DOHH2 (cell line): ENCODE results near the gene DUS2.

Source experiments
- H3F3A ChIP-seq: fragments of 200-600 bp; sonication (generic), shearing (Covaris generic); 2 replicates; pipeline ENCODE4 v1.6.0; 2016; ENCODE audit warnings: antibody characterized with exemption, mild to moderate bottlenecking; ENCODE audit not compliant: control insufficient read depth, insufficient read depth
- H3K27ac ChIP-seq: fragments of 200-600 bp; sonication (generic); 2 replicates; pipeline ENCODE4 v1.5.1; 2014; ENCODE audit warnings: low read depth, mild to moderate bottlenecking, low read length, moderate library complexity
- H3K27me3 ChIP-seq: fragments of 200-600 bp; sonication (generic); 2 replicates; pipeline ENCODE4 v1.6.1; 2014; ENCODE audit warnings: mild to moderate bottlenecking, low read length, mixed read lengths; ENCODE audit not compliant: control insufficient read depth
- H3K36me3 ChIP-seq: fragments of 200-600 bp; sonication (generic); 2 replicates; pipeline ENCODE4 v1.6.1; 2014; ENCODE audit warnings: mild to moderate bottlenecking, low read length, moderate library complexity, mixed read lengths; ENCODE audit not compliant: control insufficient read depth
- H3K4me1 ChIP-seq: fragments of 200-600 bp; sonication (generic); 2 replicates; pipeline ENCODE4 v1.6.1; 2014; ENCODE audit warnings: mild to moderate bottlenecking, low read length, mixed read lengths; ENCODE audit not compliant: control insufficient read depth
- H3K4me2 ChIP-seq: fragments of 200-600 bp; sonication (generic); 2 replicates; pipeline ENCODE4 v1.6.0; 2014; ENCODE audit warnings: mild to moderate bottlenecking, low read length, moderate library complexity
- H3K4me3 ChIP-seq: fragments of 200-600 bp; sonication (generic); 2 replicates; pipeline ENCODE4 v1.5.1; 2014; ENCODE audit warnings: mild to moderate bottlenecking, low read length, mixed read lengths
- H3K79me2 ChIP-seq: fragments of 200-600 bp; sonication (generic); 2 replicates; pipeline ENCODE4 v1.6.1; 2014; ENCODE audit warnings: mild to moderate bottlenecking, low read length, mixed read lengths; ENCODE audit not compliant: control insufficient read depth
- H3K9me2 ChIP-seq: fragments of 200-600 bp; sonication (generic); replicated peaks from 2 replicates; pipeline ENCODE4 v1.6.1; 2014; ENCODE audit warnings: mild to moderate bottlenecking, low read length, mixed read lengths; ENCODE audit not compliant: control insufficient read depth
- H3K9me3 ChIP-seq: fragments of 200-600 bp; sonication (generic); 2 replicates; pipeline ENCODE4 v1.6.1; 2014; ENCODE audit warnings: antibody characterized with exemption, low read length, mixed read lengths; ENCODE audit not compliant: control insufficient read depth, insufficient read depth
- H4K20me1 ChIP-seq: fragments of 200-600 bp; sonication (generic); 2 replicates; pipeline ENCODE4 v1.6.0; 2014; ENCODE audit warnings: low read depth, mild to moderate bottlenecking, antibody characterized with exemption, low read length, moderate library complexity; ENCODE audit not compliant: control insufficient read depth, insufficient read depth
- EZH2phosphoT487 ChIP-seq: fragments of 200-600 bp; sonication (generic); IDR thresholded peaks from 2 replicates; pipeline ENCODE4 v1.6.1; 2017; ENCODE audit warnings: borderline replicate concordance, mild to moderate bottlenecking, antibody characterized with exemption, low read length, moderate library complexity, mixed read lengths
- TF ChIP-seq, protein P1 (sequence below): fragments of 200-600 bp; sonication (generic); IDR thresholded peaks from one replicate; pipeline ENCODE4 v1.5.1; 2014; ENCODE audit warnings: antibody characterized with exemption, mild to moderate bottlenecking, low read depth, low read length; ENCODE audit not compliant: poor library complexity, severe bottlenecking

Gene DUS2

DNA sequence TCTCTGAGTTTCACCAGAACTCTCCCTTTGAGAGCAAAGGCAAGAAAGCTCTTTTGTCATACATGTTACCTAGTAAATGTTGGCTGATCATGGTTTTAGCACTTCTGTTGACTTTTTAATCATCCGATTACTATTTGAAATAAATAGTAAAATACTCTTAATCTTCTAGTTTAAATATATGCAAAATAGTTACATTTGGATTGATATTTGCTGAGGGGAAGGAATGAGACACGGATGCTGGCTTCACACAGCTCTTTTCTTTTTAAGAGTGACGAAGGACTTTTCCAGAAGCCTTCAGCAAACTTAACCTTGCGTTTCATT is 71.5 kb downstream of the DUS2 start:
- TF ChIP-seq, protein P1, sequence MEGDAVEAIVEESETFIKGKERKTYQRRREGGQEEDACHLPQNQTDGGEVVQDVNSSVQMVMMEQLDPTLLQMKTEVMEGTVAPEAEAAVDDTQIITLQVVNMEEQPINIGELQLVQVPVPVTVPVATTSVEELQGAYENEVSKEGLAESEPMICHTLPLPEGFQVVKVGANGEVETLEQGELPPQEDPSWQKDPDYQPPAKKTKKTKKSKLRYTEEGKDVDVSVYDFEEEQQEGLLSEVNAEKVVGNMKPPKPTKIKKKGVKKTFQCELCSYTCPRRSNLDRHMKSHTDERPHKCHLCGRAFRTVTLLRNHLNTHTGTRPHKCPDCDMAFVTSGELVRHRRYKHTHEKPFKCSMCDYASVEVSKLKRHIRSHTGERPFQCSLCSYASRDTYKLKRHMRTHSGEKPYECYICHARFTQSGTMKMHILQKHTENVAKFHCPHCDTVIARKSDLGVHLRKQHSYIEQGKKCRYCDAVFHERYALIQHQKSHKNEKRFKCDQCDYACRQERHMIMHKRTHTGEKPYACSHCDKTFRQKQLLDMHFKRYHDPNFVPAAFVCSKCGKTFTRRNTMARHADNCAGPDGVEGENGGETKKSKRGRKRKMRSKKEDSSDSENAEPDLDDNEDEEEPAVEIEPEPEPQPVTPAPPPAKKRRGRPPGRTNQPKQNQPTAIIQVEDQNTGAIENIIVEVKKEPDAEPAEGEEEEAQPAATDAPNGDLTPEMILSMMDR = no peak
- no peak for TF ChIP-seq EZH2phosphoT487
- H3K27ac ChIP-seq = no peak overlapping the region
- peaks cover 35% of the 10 kb centered on the region for H4K20me1 ChIP-seq
- H3F3A ChIP-seq = peaks cover 13% of the 10 kb centered on the region
- H3K4me2 ChIP-seq = no peak overlapping the region
- no peaks in the 10 kb centered on the region; the same call in 1 of the 2 replicates for H3K36me3 ChIP-seq
- H3K9me3 ChIP-seq = no peaks in the 10 kb centered on the region
- no peaks in the 10 kb centered on the region for H3K27me3 ChIP-seq
- H3K79me2 ChIP-seq = peaks cover 99% of the 10 kb centered on the region
- no peaks in the 10 kb centered on the region for H3K9me2 ChIP-seq
- no peak overlapping the region for H3K4me3 ChIP-seq
- peaks cover 48% of the 10 kb centered on the region for H3K4me1 ChIP-seq

DNA sequence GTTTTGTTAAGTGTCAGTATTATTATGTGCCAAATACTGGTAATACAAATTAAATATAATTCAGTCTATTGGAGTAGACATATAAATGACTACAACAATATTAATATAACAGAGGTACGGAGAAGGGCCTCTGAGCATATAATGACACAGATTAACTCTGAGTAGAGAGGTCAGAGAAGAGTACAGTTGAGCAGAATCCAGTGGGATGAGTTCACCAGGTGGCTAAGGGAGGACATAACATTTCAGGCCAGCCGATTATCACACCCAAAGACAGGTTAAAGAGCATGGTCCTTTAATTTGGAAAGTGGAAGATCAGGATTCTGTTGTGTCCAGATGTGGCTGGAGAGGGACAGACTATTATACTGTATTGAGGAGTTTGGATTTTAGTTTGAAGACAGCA is 73.4 kb downstream of the DUS2 start:
- Histone ChIP-seq H3K4me3 (no peak overlapping the region), H3K9me3 (no peaks in the 10 kb centered on the region), H3F3A (0 out of 2 replicates have a peak, but pooled peaks cover 7% of the 10 kb centered on the region), H4K20me1 (peaks cover 36% of the 10 kb centered on the region), H3K4me1 (peaks cover 29% of the 10 kb centered on the region), H3K27ac (no peak overlapping the region), H3K4me2 (no peak overlapping the region), H3K36me3 (no peaks in the 10 kb centered on the region; the same call in 1 of the 2 replicates), H3K79me2 (peaks cover 99% of the 10 kb centered on the region), H3K9me2 (no peaks in the 10 kb centered on the region), H3K27me3 (no peaks in the 10 kb centered on the region)
- TF ChIP-seq, protein P1 = no peak
- TF ChIP-seq EZH2phosphoT487 = no peak

DNA sequence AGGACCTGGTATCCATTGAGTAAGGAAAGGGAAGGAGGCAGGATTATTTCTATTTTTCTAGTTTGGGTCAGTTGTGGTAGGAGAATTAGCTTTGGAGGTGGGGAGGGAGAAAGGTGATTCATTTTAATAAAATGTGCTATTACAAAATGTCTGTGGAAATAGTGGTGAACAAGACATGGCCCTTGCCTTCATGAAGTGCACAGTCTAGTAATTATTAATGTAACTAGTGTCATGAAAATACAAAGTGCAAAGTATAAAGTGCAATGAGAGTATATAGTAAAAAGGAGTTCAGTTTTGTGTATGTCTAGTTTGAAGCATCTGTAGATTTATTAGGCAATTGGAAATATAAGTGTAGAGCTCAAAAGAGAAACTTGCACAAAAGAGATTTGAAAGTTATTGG is 74.0 kb downstream of the DUS2 start:
- H4K20me1 ChIP-seq = peaks cover 30% of the 10 kb centered on the region

More for the DNA sequence above, 74.0 kb downstream of the DUS2 start:
- Histone ChIP-seq H3K9me2 (no peaks in the 10 kb centered on the region), H3K4me2 (no peak overlapping the region), H3K9me3 (no peaks in the 10 kb centered on the region), H3K4me3 (no peak overlapping the region), H3K27ac (no peak overlapping the region), H3K79me2 (peaks cover 99% of the 10 kb centered on the region), H3K4me1 (peaks cover 24% of the 10 kb centered on the region), H3F3A (0 out of 2 replicates have a peak, but pooled peaks cover 7% of the 10 kb centered on the region), H3K27me3 (no peaks in the 10 kb centered on the region), H3K36me3 (no peaks in the 10 kb centered on the region; the same call in 1 of the 2 replicates)
- TF ChIP-seq EZH2phosphoT487 = no peak
- TF ChIP-seq, protein P1 = no peak
